OCI-LY7 (cell line): ENCODE results near the gene DHRS7C. TPM values are rescaled to one million over a fixed set of nuclear protein-coding genes. Genes with fewer than 3 reads are reported as not detected.

Experiments
- BruUV-seq: library from RNA; stranded (reverse); fragments of 400-500 nt; replicated peaks from 2 replicates; lab custom pipeline; 2021; lab: Mats Ljungman, UMichigan
- CTCF ChIA-PET: fragments of 300-600 bp; sonication (Branson Sonifier 250); formaldehyde crosslinking; loops from one replicate; lab custom pipeline; 2022; ENCODE audit warnings: antibody characterized with exemption; ENCODE audit not compliant: unreplicated experiment; lab: Charles Lee
- POLR2A ChIA-PET: fragments of 300-600 bp; sonication (Branson Sonifier 250); formaldehyde crosslinking; loops from one replicate; lab custom pipeline; 2022; ENCODE audit warnings: antibody characterized with exemption; lab: Charles Lee
- DNase-seq: peaks from one replicate; pipeline ENCODE4 v3.0.0-alpha.2; 2015; ENCODE audit warnings: low spot score
- H2AFZ ChIP-seq: fragments of 200-600 bp; sonication (generic), shearing (Covaris generic); 2 replicates; pipeline ENCODE4 v1.6.1; 2014; ENCODE audit warnings: mild to moderate bottlenecking, antibody characterized with exemption, low read length, moderate library complexity
- H3K27ac ChIP-seq: fragments of 200-600 bp; sonication (generic); 2 replicates; pipeline ENCODE4 v1.5.1; 2014; ENCODE audit warnings: mixed run types, low read depth, mild to moderate bottlenecking, moderate library complexity, low read length, inconsistent platforms; ENCODE audit not compliant: poor library complexity, severe bottlenecking
- H3K36me3 ChIP-seq: fragments of 200-600 bp; sonication (generic); 2 replicates; pipeline ENCODE4 v1.6.1; 2014; ENCODE audit warnings: mild to moderate bottlenecking, antibody characterized with exemption, low read length, moderate library complexity, mixed read lengths; ENCODE audit not compliant: insufficient read depth
- H3K4me1 ChIP-seq: fragments of 200-600 bp; sonication (generic); 2 replicates; pipeline ENCODE4 v1.5.1; 2014; ENCODE audit warnings: mild to moderate bottlenecking, low read length; ENCODE audit not compliant: insufficient read depth, poor library complexity, severe bottlenecking
- H3K4me2 ChIP-seq: fragments of 200-600 bp; sonication (generic); 2 replicates; pipeline ENCODE4 v1.6.1; 2014; ENCODE audit warnings: mild to moderate bottlenecking, low read length
- H3K4me3 ChIP-seq: fragments of 200-600 bp; sonication (generic); 2 replicates; pipeline ENCODE4 v1.5.1; 2014; ENCODE audit warnings: mild to moderate bottlenecking, low read depth, low read length; ENCODE audit not compliant: poor library complexity, severe bottlenecking
- H3K79me2 ChIP-seq: fragments of 200-600 bp; sonication (generic); 2 replicates; pipeline ENCODE4 v1.6.1; 2016; ENCODE audit warnings: low read depth, mild to moderate bottlenecking, low read length, moderate library complexity, mixed read lengths; ENCODE audit not compliant: insufficient read depth
- H3K9me2 ChIP-seq: fragments of 200-600 bp; sonication (generic); 2 replicates; pipeline ENCODE4 v1.6.1; 2016; ENCODE audit warnings: mild to moderate bottlenecking, low read length, mixed read lengths; ENCODE audit not compliant: insufficient read depth
- H3K9me3 ChIP-seq: fragments of 200-600 bp; sonication (generic); 2 replicates; pipeline ENCODE4 v1.6.1; 2014; ENCODE audit warnings: mild to moderate bottlenecking, mixed run types, low read length, mixed read lengths
- H4K20me1 ChIP-seq: fragments of 200-600 bp; sonication (generic); 2 replicates; pipeline ENCODE4 v1.6.1; 2014; ENCODE audit warnings: mild to moderate bottlenecking, antibody characterized with exemption, low read length, moderate library complexity, mixed read lengths; ENCODE audit not compliant: insufficient read depth
- CTCF ChIP-seq: fragments of 200-600 bp; sonication (generic); conservative IDR thresholded peaks from 2 replicates; pipeline ENCODE4 v1.5.1; 2014; ENCODE audit warnings: mild to moderate bottlenecking, antibody characterized with exemption, low read length, moderate library complexity, mixed read lengths
- EZH2phosphoT487 ChIP-seq: fragments of 200-600 bp; sonication (generic); IDR thresholded peaks from 2 replicates; pipeline ENCODE4 v1.6.1; 2018; ENCODE audit warnings: low read depth, borderline replicate concordance, mild to moderate bottlenecking, mixed run types, antibody characterized with exemption, low read length, moderate library complexity, mixed read lengths
- intact Hi-C: fragments of 100-400 bp; cut with micrococcal nuclease; formaldehyde crosslinking; loops from one replicate; pipeline ENCODE4 v1.10.0; 2022; ENCODE audit not compliant: unreplicated experiment
- total RNA-seq, 2 experiments: library from RNA; depleted of rRNA in 1 of 2; stranded (reverse); fragments of >200 nt in 1 of 2; shearing (Covaris generic) in 1 of 2; gene quantifications; 2 replicates each; pipeline ENCODE4 v1.2.3, GENCODE V29; 2014 to 2022

Gene DHRS7C
- total RNA-seq, 2 experiments from 2014 or later: not detected

DNA sequence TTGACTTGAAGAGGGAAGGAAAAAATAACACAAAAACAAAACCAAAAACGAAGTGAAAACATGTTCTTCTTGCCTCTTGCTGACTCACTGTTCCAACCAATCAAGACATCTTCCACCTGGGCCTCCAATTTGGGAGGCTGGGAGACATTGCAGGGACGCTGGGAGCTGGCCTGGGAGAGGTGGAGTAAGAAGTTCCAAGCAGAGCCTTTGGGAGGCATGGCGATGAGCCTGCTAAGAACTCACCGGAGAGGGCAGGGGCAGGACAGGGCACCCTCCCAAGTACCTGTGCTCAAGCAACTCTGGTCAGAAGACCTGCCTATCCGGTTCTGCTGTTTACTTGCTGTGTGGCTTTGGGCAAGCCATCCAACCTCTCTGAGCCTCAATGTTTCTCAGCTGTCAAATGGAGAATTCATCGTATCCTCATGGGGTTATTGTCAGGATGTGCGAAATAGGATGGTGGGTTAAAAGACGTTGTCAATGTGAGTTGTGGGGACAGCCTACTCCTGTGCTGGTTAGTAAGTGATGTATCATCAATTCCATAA, 33.5 kb upstream of the DHRS7C start:
- H2AFZ ChIP-seq: no peak overlapping the region
- TF ChIP-seq EZH2phosphoT487 (no peak), CTCF (no peak)
- H3K4me1 ChIP-seq: no peaks in the 10 kb centered on the region
- no peak overlapping the region for H3K4me2 ChIP-seq
- H4K20me1 ChIP-seq: no peaks in the 10 kb centered on the region
- no peaks in the 10 kb centered on the region for H3K9me2 ChIP-seq
- CTCF ChIA-PET: no interaction called here
- no peak for DNase-seq
- no peak overlapping the region for H3K4me3 ChIP-seq
- H3K9me3 ChIP-seq: no peaks in the 10 kb centered on the region
- no peaks in the 10 kb centered on the region for H3K36me3 ChIP-seq
- intact Hi-C loops: no loop called here
- H3K79me2 ChIP-seq: no peaks in the 10 kb centered on the region
- H3K27ac ChIP-seq: no peak overlapping the region
- no TSS peak for BruUV-seq
- POLR2A ChIA-PET: no interaction called here

- Histone ChIP-seq H4K20me1 (no peaks in the 10 kb centered on the region), H3K36me3 (no peaks in the 10 kb centered on the region), H3K4me3 (no peak overlapping the region), H3K79me2 (no peaks in the 10 kb centered on the region), H3K9me2 (no peaks in the 10 kb centered on the region), H3K9me3 (no peaks in the 10 kb centered on the region), H2AFZ (no peak overlapping the region), H3K27ac (no peak overlapping the region), H3K4me1 (no peaks in the 10 kb centered on the region), H3K4me2 (no peak overlapping the region)
- TF ChIP-seq CTCF: peak; percentile 37; the same call in 1 of the 2 replicates
- TF ChIP-seq EZH2phosphoT487: no peak
- no TSS peak for BruUV-seq
- POLR2A ChIA-PET: no interaction called here
- no peak for DNase-seq
- CTCF ChIA-PET: no interaction called here
- intact Hi-C loops: no loop called here
These were observed 32.7 kb upstream of the DHRS7C start for GRCh38 chr17:9824094-9824493.

GRCh38 chr17:9821921-9822320, 30.5 kb upstream of the DHRS7C start, which contains the start of gene GSG1L2:
Gene GSG1L2 (minus strand): TSS chr17:9822079. CDS start chr17:9822071, 8 bp downstream.
- no peak for TF ChIP-seq CTCF
- no peak for TF ChIP-seq EZH2phosphoT487
- no peaks in the 10 kb centered on the region for H3K4me1 ChIP-seq

More at GRCh38 chr17:9821921-9822320, 30.5 kb upstream of the DHRS7C start, which contains the start of gene GSG1L2:
- H3K4me2 ChIP-seq: no peak within 1 kb of the TSS
- no TSS peak for BruUV-seq
- no peaks in the 10 kb centered on the region for H4K20me1 ChIP-seq
- no peak for DNase-seq
- H3K79me2 ChIP-seq: no peaks in the 10 kb centered on the region
- H2AFZ ChIP-seq: no peak within 1 kb of the TSS
- no peak within 1 kb of the TSS for H3K4me3 ChIP-seq
- POLR2A ChIA-PET: interaction anchor here (0.6 kb wide), 1 partner anchor 730 kb away, joined by 4 read pairs; no protein-coding TSS in a partner anchor
- intact Hi-C loops: no loop called here
- H3K36me3 ChIP-seq: no peaks in the 10 kb centered on the region
- no peak within 1 kb of the TSS for H3K27ac ChIP-seq
- no peaks in the 10 kb centered on the region for H3K9me2 ChIP-seq
- no peaks in the 10 kb centered on the region for H3K9me3 ChIP-seq
- CTCF ChIA-PET: no interaction called here
